H54 (cell line): ENCODE data around the gene DEPDC5.

Experiments
- DNase-seq: peaks from one replicate; pipeline ENCODE4 v3.0.0; 2011; ENCODE audit warnings: low spot score, mixed read lengths; ENCODE audit not compliant: insufficient read length
- FAIRE-seq: peaks from 3 replicates; lab custom pipeline; 2011; peaks lifted over from hg19 to GRCh38; lab: Jason Lieb, UNC
- POLR2A ChIP-seq: IDR thresholded peaks from 2 replicates; pipeline ENCODE4 v1.6.1; 2011; ENCODE audit warnings: low read depth, mild to moderate bottlenecking, low read length

DEPDC5 gene

GRCh38 chr22:31893460-31893859, 139.6 kb downstream of the DEPDC5 start:
- no peak for TF ChIP-seq POLR2A
- FAIRE-seq (no peak), DNase-seq (no peak)

- FAIRE-seq: no peak
- no peak for DNase-seq
- no peak for TF ChIP-seq POLR2A
Measured at GRCh38 chr22:31895411-31896123, 141.7 kb downstream of the DEPDC5 start.

GRCh38 chr22:31896472-31896871, 142.7 kb downstream of the DEPDC5 start:
- FAIRE-seq (no peak), DNase-seq (no peak)
- no peak for TF ChIP-seq POLR2A

DNA sequence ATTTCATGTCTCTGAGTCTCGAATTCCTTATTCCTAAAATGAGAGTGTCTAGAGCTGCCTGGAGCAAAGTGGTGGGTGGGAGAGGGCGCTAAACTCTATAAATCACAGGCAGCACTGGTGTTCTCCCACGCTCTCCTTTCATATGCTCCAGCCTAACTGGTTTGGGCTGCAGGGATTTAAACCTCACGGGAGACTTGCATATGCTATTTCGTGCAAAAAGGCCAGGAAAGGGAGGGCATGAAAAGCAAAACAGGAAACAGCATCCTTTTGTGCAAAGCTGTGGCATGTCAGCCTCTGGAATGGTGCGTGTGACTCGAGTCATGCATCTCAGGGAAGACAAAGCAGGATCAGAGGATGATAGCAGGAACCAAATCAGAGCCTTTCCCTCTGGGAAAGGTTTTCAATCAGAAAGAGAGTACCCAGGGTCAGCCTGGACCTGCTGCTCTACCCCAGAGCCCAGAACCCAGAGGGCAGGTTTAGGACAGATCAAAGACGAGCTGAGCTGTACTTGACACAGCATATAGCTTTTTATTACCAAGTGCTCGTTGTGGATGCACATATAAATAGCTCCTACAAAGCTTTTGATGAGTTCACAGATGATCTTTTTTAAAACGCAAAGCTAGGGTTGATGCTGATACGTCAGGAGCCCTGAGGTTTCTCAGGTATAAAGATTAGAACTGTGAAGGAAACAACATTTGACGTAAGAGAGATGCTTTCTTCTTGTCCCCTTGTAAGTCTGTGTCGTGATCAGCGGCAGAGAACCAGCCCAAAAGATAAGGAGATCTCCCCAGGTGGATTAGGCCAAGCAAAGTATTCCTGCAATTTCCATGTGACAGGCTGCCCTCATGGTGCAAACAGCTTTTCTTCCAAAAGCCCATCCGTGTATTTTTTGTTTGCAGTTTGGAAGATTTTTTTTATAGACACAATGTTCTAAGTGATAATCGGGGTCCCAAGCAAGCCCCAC, 144.3 kb downstream of the DEPDC5 start:
- FAIRE-seq (no peak), DNase-seq (no peak)
- no peak for TF ChIP-seq POLR2A

DNA sequence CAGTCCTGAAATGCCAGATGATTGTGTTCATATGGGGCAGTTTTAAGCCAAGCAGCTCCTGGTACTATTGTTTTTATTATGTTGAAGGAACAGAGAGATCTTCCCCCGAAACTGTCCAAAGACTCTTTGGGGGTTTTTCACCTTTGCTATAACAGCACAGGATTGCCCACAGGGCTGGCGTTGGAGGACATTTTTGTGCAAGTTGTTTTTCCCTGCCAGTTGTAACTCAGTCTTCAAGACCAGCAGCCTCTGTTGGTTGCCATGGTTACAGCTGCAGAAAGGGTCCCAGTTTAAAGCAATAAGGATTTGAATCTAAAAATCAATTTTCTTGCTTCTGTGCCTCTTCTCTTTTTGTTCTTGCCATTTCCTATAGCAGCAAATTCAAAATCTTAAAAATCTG, 145.1 kb downstream of the DEPDC5 start:
- TF ChIP-seq POLR2A: no peak
- DNase-seq (no peak), FAIRE-seq (no peak)

GRCh38 chr22:31899669-31900068, 145.8 kb downstream of the DEPDC5 start:
- no peak for FAIRE-seq
- no peak for DNase-seq
- TF ChIP-seq POLR2A: no peak

- FAIRE-seq: no peak
- no peak for DNase-seq
- TF ChIP-seq POLR2A: no peak
Measured at GRCh38 chr22:31901388-31902137, 147.7 kb downstream of the DEPDC5 start.

DNA sequence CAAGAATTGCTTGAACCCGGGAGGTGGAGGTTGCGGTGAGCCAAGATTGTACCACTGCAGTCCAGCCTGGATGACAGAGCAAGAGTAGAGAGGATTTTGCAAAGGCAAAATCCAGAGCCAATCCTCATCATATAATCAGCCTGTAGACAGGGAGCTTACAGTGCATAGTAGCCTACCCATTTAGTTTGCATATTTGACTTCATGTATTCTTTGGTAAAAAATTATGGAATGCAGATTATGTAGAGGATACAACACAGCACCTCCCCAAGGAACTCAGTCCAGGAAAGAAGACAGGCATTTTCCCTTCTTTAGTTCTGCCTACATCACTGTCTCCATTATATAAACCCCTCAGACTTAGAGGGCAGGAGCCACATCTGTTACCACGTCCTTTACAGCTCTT, 150.8 kb downstream of the DEPDC5 start:
- no peak for TF ChIP-seq POLR2A
- FAIRE-seq: no peak
- DNase-seq: no peak

- no peak for TF ChIP-seq POLR2A
- no peak for FAIRE-seq
- no peak for DNase-seq
Measured at GRCh38 chr22:31905356-31905755, 151.5 kb downstream of the DEPDC5 start.

- FAIRE-seq: no peak
- no peak for TF ChIP-seq POLR2A
Measured at GRCh38 chr22:31906086-31906485, 152.3 kb downstream of the DEPDC5 start.

DNA sequence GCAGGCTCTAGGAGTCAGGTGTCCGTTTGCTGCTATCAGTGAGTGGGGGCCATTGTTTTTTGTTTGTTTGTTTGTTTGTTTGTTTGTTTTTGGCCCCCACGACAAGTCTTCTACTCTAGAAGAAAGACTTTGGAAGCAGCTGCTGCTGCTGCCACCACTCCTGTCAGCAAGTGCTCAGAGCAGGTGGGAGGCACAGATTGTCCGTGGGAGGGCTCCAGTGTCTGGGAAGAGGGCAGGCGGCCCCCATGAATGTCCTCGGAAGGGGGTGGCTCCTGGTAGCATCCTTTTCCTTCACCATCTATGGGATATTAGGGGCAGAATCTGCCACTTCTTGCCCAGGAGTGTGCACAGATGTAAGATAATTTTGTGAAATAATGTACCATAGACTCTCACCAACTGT, 152.8 kb downstream of the DEPDC5 start:
- DNase-seq: no peak
- FAIRE-seq: no peak
- TF ChIP-seq POLR2A: no peak

More at GRCh38 chr22:31906086-31906485, 152.3 kb downstream of the DEPDC5 start:
- no peak for DNase-seq

DNA sequence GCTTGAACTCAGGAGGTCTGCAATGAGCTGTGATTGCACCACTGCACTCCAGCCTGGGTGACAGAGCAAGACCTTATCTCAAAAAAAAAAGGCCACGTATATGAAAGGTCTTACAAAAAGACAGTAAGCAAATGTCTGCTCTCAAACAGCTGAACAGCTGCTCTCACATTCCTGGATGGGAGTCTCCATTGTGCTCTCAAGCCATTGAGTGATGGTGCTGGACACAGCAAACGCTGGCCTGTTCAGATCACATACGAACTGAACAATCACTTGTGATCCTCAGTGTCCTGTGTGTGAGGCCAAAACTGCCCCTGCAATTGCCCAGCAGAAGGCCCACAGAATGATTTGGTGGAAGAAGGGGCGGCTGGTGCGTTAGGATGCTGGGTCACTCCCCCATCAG, 156.2 kb downstream of the DEPDC5 start:
- no peak for TF ChIP-seq POLR2A
- FAIRE-seq (no peak), DNase-seq (no peak)

- FAIRE-seq (no peak), DNase-seq (no peak)
- no peak for TF ChIP-seq POLR2A
Measured at GRCh38 chr22:31911565-31912406, 158.0 kb downstream of the DEPDC5 start.
